ENCODE data around the gene ERC2. TPM values are rescaled to one million over a fixed set of nuclear protein-coding genes. Genes with fewer than 3 reads are reported as not detected.

The ERC2 gene
- total RNA-seq, 4 donors from 2014 or later, result 5.3 to 8.8 (median 7.8) TPM

DNA sequence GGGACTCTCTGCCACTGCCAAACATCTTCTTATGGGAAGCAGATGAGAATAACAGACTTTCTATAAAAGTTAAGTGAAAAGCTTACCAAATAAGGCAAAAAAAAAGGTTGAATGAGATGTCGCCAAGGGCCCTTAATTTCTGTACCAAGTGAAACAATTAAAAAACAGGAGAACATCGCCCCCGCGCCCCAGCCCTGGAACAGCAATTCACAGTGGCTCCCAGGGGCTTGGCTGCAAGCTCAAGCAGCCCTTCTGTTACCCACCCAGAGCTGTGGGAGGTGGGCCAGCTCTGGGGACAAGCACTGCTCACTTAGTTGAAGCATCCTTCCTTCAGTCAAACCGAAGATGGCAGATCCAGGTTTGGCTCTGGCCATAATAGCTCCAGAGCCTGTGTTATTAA is 208.0 kb downstream of the ERC2 start:
- intact Hi-C loops (cut with DNase I), result no loop called here
- WGBS, 2 donors, result 89 to 92% methylated on average over 5 of the region's 5 CpGs
- no peaks in the 10 kb centered on the region for H3K27me3 ChIP-seq
- H3K4me3 ChIP-seq (replicated peaks in 1 of 3), result no peak overlapping the region
- H3K27ac ChIP-seq, result no peak overlapping the region
- no peaks in the 10 kb centered on the region for H3K9me3 ChIP-seq
- TF ChIP-seq, protein P1, sequence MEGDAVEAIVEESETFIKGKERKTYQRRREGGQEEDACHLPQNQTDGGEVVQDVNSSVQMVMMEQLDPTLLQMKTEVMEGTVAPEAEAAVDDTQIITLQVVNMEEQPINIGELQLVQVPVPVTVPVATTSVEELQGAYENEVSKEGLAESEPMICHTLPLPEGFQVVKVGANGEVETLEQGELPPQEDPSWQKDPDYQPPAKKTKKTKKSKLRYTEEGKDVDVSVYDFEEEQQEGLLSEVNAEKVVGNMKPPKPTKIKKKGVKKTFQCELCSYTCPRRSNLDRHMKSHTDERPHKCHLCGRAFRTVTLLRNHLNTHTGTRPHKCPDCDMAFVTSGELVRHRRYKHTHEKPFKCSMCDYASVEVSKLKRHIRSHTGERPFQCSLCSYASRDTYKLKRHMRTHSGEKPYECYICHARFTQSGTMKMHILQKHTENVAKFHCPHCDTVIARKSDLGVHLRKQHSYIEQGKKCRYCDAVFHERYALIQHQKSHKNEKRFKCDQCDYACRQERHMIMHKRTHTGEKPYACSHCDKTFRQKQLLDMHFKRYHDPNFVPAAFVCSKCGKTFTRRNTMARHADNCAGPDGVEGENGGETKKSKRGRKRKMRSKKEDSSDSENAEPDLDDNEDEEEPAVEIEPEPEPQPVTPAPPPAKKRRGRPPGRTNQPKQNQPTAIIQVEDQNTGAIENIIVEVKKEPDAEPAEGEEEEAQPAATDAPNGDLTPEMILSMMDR (IDR thresholded peaks at IDR 0.05), result no peak
- no peak for TF ChIP-seq POLR2A (IDR thresholded peaks at IDR 0.05)
- no peaks in the 10 kb centered on the region for H3K4me1 ChIP-seq
- no peaks in the 10 kb centered on the region for H3K36me3 ChIP-seq
- no peak for DNase-seq

DNA sequence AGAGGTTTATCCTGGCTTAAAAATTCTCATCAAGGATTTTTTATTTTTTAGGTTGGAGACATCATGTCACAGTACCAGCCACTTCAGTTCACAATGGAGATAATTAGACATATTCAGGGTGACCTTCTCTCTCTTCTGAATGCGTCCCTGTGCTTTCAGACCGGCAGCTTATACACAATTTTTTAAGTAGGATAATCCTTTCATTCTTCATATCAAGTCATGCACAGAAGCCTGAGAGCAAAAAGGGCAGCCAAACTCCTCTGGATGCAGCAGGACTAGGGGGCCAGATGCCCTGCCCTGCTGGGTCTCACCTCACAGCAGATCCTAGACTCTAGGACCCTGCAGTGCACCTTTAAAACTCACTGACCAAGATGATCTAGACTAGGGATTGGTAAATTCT is 210.4 kb downstream of the ERC2 start:
- no peaks in the 10 kb centered on the region for H3K36me3 ChIP-seq
- DNase-seq, result no peak
- H3K27ac ChIP-seq, result no peak overlapping the region
- H3K4me3 ChIP-seq (replicated peaks in 1 of 3), result no peak overlapping the region
- no peaks in the 10 kb centered on the region for H3K27me3 ChIP-seq
- WGBS, 2 donors, result 78 to 86% methylated on average over 2 of the region's 2 CpGs
- intact Hi-C loops (cut with DNase I), result loop anchor here (10.0 kb wide), 1 partner anchor 1403 kb away; no protein-coding TSS in a partner anchor
- H3K9me3 ChIP-seq, result no peaks in the 10 kb centered on the region
- TF ChIP-seq POLR2A (IDR thresholded peaks at IDR 0.05), result no peak
- TF ChIP-seq, protein P1 (IDR thresholded peaks at IDR 0.05), result no peak
- H3K4me1 ChIP-seq, result no peaks in the 10 kb centered on the region

DNA sequence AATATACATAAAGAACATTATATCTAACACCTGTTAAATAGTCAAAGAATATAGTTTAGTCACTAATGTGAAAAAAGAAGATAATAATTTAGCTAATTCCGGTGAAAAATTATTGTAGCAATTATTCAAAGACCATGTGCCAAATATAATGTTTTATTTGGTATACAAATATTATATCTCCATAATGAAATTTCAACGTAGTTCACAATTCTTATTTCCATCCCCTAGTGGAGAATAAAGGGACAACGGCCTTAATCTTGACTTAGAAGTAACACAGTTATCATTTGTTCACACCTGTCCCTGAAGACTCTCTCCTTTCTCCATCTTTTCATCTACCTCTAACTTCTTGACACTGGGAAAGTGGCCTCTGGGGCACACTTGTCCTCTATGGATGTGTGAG is 213.4 kb downstream of the ERC2 start:
- DNase-seq, result no peak
- H3K27ac ChIP-seq, result no peak overlapping the region
- no peak overlapping the region for H3K4me3 ChIP-seq (replicated peaks in 1 of 3)
- H3K27me3 ChIP-seq, result no peaks in the 10 kb centered on the region
- H3K4me1 ChIP-seq, result no peaks in the 10 kb centered on the region
- H3K36me3 ChIP-seq, result no peaks in the 10 kb centered on the region
- intact Hi-C loops (cut with DNase I), result loop anchor here (5.0 to 10.0 kb wide), 2 partner anchors 773 to 1400 kb away; no protein-coding TSS in a partner anchor
- no peaks in the 10 kb centered on the region for H3K9me3 ChIP-seq
- TF ChIP-seq POLR2A (IDR thresholded peaks at IDR 0.05), result no peak
- TF ChIP-seq, protein P1 (IDR thresholded peaks at IDR 0.05), result peak in 3 of 6 experiments; percentile 15 to 31 (median 20)
- WGBS, 2 donors, result 81 to 90% methylated on average over 3 of the region's 3 CpGs

DNA sequence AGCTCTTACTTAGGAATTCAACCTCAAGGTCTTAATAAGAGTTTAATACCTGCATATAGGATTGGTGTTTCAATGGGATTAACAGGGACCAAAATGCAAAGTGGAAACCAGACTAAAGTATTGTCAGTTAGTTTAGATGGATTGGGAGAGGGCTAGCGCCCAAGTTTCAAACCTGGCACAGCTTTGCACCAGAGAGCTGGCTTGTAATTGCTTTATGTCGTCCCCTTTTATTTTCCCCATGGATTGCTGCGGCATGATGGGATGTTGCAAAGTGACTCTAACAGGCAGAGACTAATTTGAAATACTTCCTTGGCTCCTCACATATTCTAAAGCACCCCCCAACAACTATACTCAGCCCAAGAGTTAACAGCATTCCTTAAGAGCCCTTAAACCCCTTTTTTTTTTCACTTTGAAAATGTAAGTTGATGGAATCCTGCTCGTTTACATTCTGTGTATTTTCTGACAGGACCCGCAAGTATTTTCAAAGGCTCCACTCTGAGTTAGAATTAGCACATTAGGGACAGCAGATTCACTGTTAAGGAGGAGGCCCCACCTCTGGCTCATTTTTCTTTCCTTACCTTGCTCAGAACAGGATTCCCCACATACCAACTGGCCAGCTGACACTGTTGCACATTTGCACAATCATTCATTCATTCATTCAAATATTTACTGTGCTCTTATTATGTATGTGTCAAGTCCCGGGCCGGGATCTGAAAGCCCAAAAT is 214.2 kb downstream of the ERC2 start:
- H3K4me3 ChIP-seq (replicated peaks in 1 of 3), result no peak overlapping the region
- WGBS, 2 donors, result 36 to 46% methylated on average over 7 of the region's 7 CpGs
- intact Hi-C loops (cut with DNase I), result loop anchor here (5.0 to 10.0 kb wide), 2 partner anchors 772 to 1399 kb away; no protein-coding TSS in a partner anchor
- no peaks in the 10 kb centered on the region for H3K36me3 ChIP-seq
- no peak overlapping the region for H3K27ac ChIP-seq
- no peaks in the 10 kb centered on the region for H3K9me3 ChIP-seq
- H3K27me3 ChIP-seq, result no peaks in the 10 kb centered on the region
- TF ChIP-seq, protein P1 (IDR thresholded peaks at IDR 0.05), result no peak
- TF ChIP-seq POLR2A (IDR thresholded peaks at IDR 0.05), result no peak
- no peak for DNase-seq
- no peaks in the 10 kb centered on the region for H3K4me1 ChIP-seq

DNA sequence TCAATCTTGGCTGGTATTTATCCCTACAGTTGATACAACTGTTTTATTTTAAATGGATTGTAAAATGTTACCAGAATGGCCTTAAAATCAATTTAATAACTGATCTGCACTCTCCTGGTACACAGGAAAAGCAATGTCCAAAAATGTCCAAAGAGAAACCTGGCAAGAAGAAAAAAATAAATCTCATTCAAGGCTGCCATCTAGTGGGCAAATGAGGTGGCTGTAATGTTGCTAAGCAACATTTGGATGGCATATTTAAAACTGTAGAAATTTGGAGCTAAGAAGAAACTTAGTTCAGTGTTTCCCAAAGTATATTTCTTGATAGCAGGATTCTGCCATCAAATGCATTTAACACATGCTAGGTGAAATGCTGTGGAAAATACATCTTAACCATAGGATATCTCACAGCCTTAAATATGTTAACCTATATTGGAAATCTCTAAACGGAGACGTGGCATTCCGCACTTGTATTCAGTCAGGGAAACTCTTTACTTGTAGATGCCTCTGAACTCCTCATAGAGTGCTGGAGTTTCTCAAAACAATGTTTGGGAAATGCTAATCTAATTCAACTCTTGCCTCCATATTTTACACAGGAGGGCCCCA is 216.8 kb downstream of the ERC2 start:
- TF ChIP-seq, protein P1 (IDR thresholded peaks at IDR 0.05), result peak; percentile 39 to 83 (median 77)
- TF ChIP-seq POLR2A (IDR thresholded peaks at IDR 0.05), result no peak
- H3K9me3 ChIP-seq, result no peaks in the 10 kb centered on the region
- no peaks in the 10 kb centered on the region for H3K36me3 ChIP-seq
- intact Hi-C loops (cut with DNase I), result loop anchor here (5.0 to 10.0 kb wide), 2 partner anchors 769 to 1397 kb away; no protein-coding TSS in a partner anchor
- no peak overlapping the region for H3K4me3 ChIP-seq (replicated peaks in 1 of 3)
- H3K27me3 ChIP-seq, result no peaks in the 10 kb centered on the region
- WGBS, 2 donors, result 87 to 90% methylated on average over 3 of the region's 3 CpGs
- no peaks in the 10 kb centered on the region for H3K4me1 ChIP-seq
- DNase-seq, result peak; percentile 37 to 38
- H3K27ac ChIP-seq, result no peak overlapping the region
